Glutamatergic neuron (in vitro differentiated cells): ENCODE results near the gene TANK. TPM values are rescaled to one million over a fixed set of nuclear protein-coding genes. Genes with fewer than 3 reads are reported as not detected.

Experiments
- DNase-seq: peaks from one replicate; pipeline ENCODE4 v3.0.0; 2022
- H3K27ac Mint-ChIP-seq: one replicate; pipeline ENCODE4 v1.8.0; 2020; ENCODE audit warnings: mild to moderate bottlenecking, mixed read lengths, inconsistent platforms; ENCODE audit not compliant: unreplicated experiment
- H3K27me3 Mint-ChIP-seq: one replicate; pipeline ENCODE4 v1.8.0; 2020; ENCODE audit warnings: mild to moderate bottlenecking, moderate library complexity, mixed read lengths, inconsistent platforms; ENCODE audit not compliant: unreplicated experiment
- H3K36me3 Mint-ChIP-seq: one replicate; pipeline ENCODE4 v1.8.0; 2020; ENCODE audit warnings: mild to moderate bottlenecking, mixed read lengths, inconsistent platforms; ENCODE audit not compliant: unreplicated experiment
- H3K4me1 Mint-ChIP-seq: one replicate; pipeline ENCODE4 v1.8.0; 2020; ENCODE audit warnings: mild to moderate bottlenecking, low read depth, mixed read lengths, inconsistent platforms; ENCODE audit not compliant: unreplicated experiment
- H3K4me3 Mint-ChIP-seq: one replicate; pipeline ENCODE4 v1.8.0; 2020; ENCODE audit warnings: mild to moderate bottlenecking, mixed read lengths, inconsistent platforms; ENCODE audit not compliant: unreplicated experiment
- H3K9me3 Mint-ChIP-seq: one replicate; pipeline ENCODE4 v1.8.0; 2020; ENCODE audit warnings: mild to moderate bottlenecking, moderate library complexity, mixed read lengths, inconsistent platforms; ENCODE audit not compliant: unreplicated experiment
- CTCF ChIP-seq: fragments of 200-600 bp; sonication (generic); IDR thresholded peaks from one replicate; pipeline ENCODE4 v1.5.0; 2021; ENCODE audit not compliant: partially characterized antibody, unreplicated experiment
- total RNA-seq: library from RNA; stranded (reverse); fragmentation: NEBNext Ultra II Directional; extraction: Animal tissue kit (Norgen Biotek cat#: 25700); gene quantifications from one replicate; pipeline ENCODE4 v1.2.1, GENCODE V29; 2021; ENCODE audit not compliant: unreplicated experiment

TANK gene
- total RNA-seq, 1 donor from 2014 or later: 45.9 TPM

- no peak overlapping the region for H3K27ac Mint-ChIP-seq
- no peak for TF ChIP-seq CTCF
- no peaks in the 10 kb centered on the region for H3K27me3 Mint-ChIP-seq
- H3K36me3 Mint-ChIP-seq: peaks cover 43% of the 10 kb centered on the region
- no peaks in the 10 kb centered on the region for H3K4me1 Mint-ChIP-seq
- no peak overlapping the region for H3K4me3 Mint-ChIP-seq
- no peak for DNase-seq
- peaks cover 10% of the 10 kb centered on the region for H3K9me3 Mint-ChIP-seq
Observed at GRCh38 chr2:161147856-161148255, 12.4 kb upstream of the TANK start.

GRCh38 chr2:161150704-161151103 is 9.5 kb upstream of the TANK start:
- peaks cover 7% of the 10 kb centered on the region for H3K9me3 Mint-ChIP-seq
- H3K36me3 Mint-ChIP-seq: peaks cover 33% of the 10 kb centered on the region
- no peak for DNase-seq
- no peak overlapping the region for H3K4me3 Mint-ChIP-seq
- H3K4me1 Mint-ChIP-seq: no peaks in the 10 kb centered on the region
- H3K27me3 Mint-ChIP-seq: no peaks in the 10 kb centered on the region
- no peak overlapping the region for H3K27ac Mint-ChIP-seq
- no peak for TF ChIP-seq CTCF

GRCh38 chr2:161152302-161152701 is 7.9 kb upstream of the TANK start:
- peaks cover 7% of the 10 kb centered on the region for H3K9me3 Mint-ChIP-seq
- no peak overlapping the region for H3K4me3 Mint-ChIP-seq
- H3K4me1 Mint-ChIP-seq: no peaks in the 10 kb centered on the region
- no peak for DNase-seq
- peaks cover 33% of the 10 kb centered on the region for H3K36me3 Mint-ChIP-seq
- no peak overlapping the region for H3K27ac Mint-ChIP-seq
- H3K27me3 Mint-ChIP-seq: no peaks in the 10 kb centered on the region
- TF ChIP-seq CTCF: no peak

- no peaks in the 10 kb centered on the region for H3K36me3 Mint-ChIP-seq
- H3K27ac Mint-ChIP-seq: no peak overlapping the region
- H3K4me1 Mint-ChIP-seq: peaks cover 4% of the 10 kb centered on the region
- no peak overlapping the region for H3K4me3 Mint-ChIP-seq
- H3K9me3 Mint-ChIP-seq: peaks cover 4% of the 10 kb centered on the region
- no peak for DNase-seq
- no peak for TF ChIP-seq CTCF
- peaks cover 2% of the 10 kb centered on the region for H3K27me3 Mint-ChIP-seq
Observed at GRCh38 chr2:161158882-161159281, 1.3 kb upstream of the TANK start.

GRCh38 chr2:161159456-161160225 is 587 bp upstream of the TANK start:
- DNase-seq: no peak
- H3K9me3 Mint-ChIP-seq: peaks cover 4% of the 10 kb centered on the region
- H3K4me3 Mint-ChIP-seq: peak overlapping the region; percentile 100
- H3K4me1 Mint-ChIP-seq: peaks cover 4% of the 10 kb centered on the region
- no peak for TF ChIP-seq CTCF
- H3K27me3 Mint-ChIP-seq: peaks cover 2% of the 10 kb centered on the region
- no peaks in the 10 kb centered on the region for H3K36me3 Mint-ChIP-seq
- peak overlapping the region; percentile 43 for H3K27ac Mint-ChIP-seq
